Brain microvascular endothelial cell (primary cell): ENCODE measurements around the gene BCAT1.
A peak's percentile ranks its signal among the peaks of the same experiment; 100 is the strongest.

Source experiments
- DNase-seq: peaks from one replicate; pipeline ENCODE4 v3.0.0-alpha.2; 2020
- H3K27ac ChIP-seq: fragments of 250-450 bp; sonication (Bioruptor Pico); 2 replicates; pipeline ENCODE4 v1.5.1; 2020; ENCODE audit warnings: mild to moderate bottlenecking, moderate library complexity
- H3K27me3 ChIP-seq: fragments of 250-450 bp; sonication (Bioruptor Pico); replicated peaks from 2 replicates; pipeline ENCODE4 v1.5.1; 2020; ENCODE audit warnings: mild to moderate bottlenecking
- H3K36me3 ChIP-seq: fragments of 250-450 bp; sonication (Bioruptor Pico); replicated peaks from 2 replicates; pipeline ENCODE4 v1.5.1; 2020; ENCODE audit warnings: mild to moderate bottlenecking
- H3K4me3 ChIP-seq: 2 replicates; pipeline ENCODE4 v1.5.1; 2011; ENCODE audit warnings: low read depth, mild to moderate bottlenecking, control low read depth, low read length, moderate library complexity
- CTCF ChIP-seq: IDR thresholded peaks from 2 replicates; pipeline ENCODE4 v1.5.1; 2011; ENCODE audit warnings: low read depth, mild to moderate bottlenecking, moderate library complexity, low read length, control low read depth, inconsistent platforms; ENCODE audit errors: missing control alignments
- in situ Hi-C: cut with HindIII; loops from 2 replicates; pipeline ENCODE4 v1.10.0; 2017; ENCODE audit warnings: low sequenced_read_pairs, low pct_ligation_motif_present

Gene BCAT1

GRCh38 chr12:24902511-24903328, 46.2 kb downstream of the BCAT1 start:
- Histone ChIP-seq H3K36me3 (no peaks in the 10 kb centered on the region), H3K27ac (peak overlapping the region; percentile 76), H3K4me3 (peak overlapping the region; percentile 67), H3K27me3 (no peaks in the 10 kb centered on the region)
- TF ChIP-seq CTCF, result no peak
- in situ Hi-C loops, result no loop called here
- no peak for DNase-seq

GRCh38 chr12:24901576-24902461, 47.1 kb downstream of the BCAT1 start:
- no peak for TF ChIP-seq CTCF
- Histone ChIP-seq H3K27ac (peak overlapping the region; percentile 76), H3K27me3 (no peaks in the 10 kb centered on the region), H3K4me3 (peak overlapping the region; percentile 67), H3K36me3 (no peaks in the 10 kb centered on the region)
- in situ Hi-C loops, result no loop called here
- peak; percentile 46 for DNase-seq

GRCh38 chr12:24900196-24900595, 48.7 kb downstream of the BCAT1 start:
- no peaks in the 10 kb centered on the region for H3K36me3 ChIP-seq
- DNase-seq, result no peak
- in situ Hi-C loops, result no loop called here
- peak overlapping the region; percentile 76 for H3K27ac ChIP-seq
- H3K27me3 ChIP-seq, result no peaks in the 10 kb centered on the region
- no peak overlapping the region for H3K4me3 ChIP-seq
- no peak for TF ChIP-seq CTCF

- Histone ChIP-seq H3K27ac (no peak overlapping the region), H3K27me3 (no peaks in the 10 kb centered on the region), H3K36me3 (no peaks in the 10 kb centered on the region), H3K4me3 (no peak overlapping the region)
- TF ChIP-seq CTCF, result no peak
- no peak for DNase-seq
- in situ Hi-C loops, result no loop called here
These were observed 49.3 kb downstream of the BCAT1 start for GRCh38 chr12:24899503-24900075.

- no peak overlapping the region for H3K27ac ChIP-seq
- DNase-seq, result peak; percentile 24
- no peak overlapping the region for H3K4me3 ChIP-seq
- no peaks in the 10 kb centered on the region for H3K36me3 ChIP-seq
- in situ Hi-C loops, result no loop called here
- H3K27me3 ChIP-seq, result no peaks in the 10 kb centered on the region
- TF ChIP-seq CTCF, result no peak
These were observed 50.3 kb downstream of the BCAT1 start for GRCh38 chr12:24898606-24899005.
